ENCODE results near the gene DNHD1.

DNHD1 gene

GRCh38 chr11:6611092-6611962 is 114.2 kb downstream of the DNHD1 start:
- DNase-seq (ENCODE audit: low read depth in 2 of 2) = peak in 1 of 2 donors; percentile 12

GRCh38 chr11:6611963-6612212 is 114.8 kb downstream of the DNHD1 start:
- DNase-seq (ENCODE audit: low read depth in 2 of 2) = no peak

GRCh38 chr11:6612213-6613041 is 115.3 kb downstream of the DNHD1 start, which contains the start of gene TAF10:
Gene TAF10 (minus strand): TSS chr11:6612216. CDS start chr11:6612189, 27 bp downstream.
- DNase-seq (ENCODE audit: low read depth in 2 of 2) = peak; percentile 92

GRCh38 chr11:6613496-6613895 is 116.4 kb downstream of the DNHD1 start:
- DNase-seq (ENCODE audit: low read depth in 2 of 2) = no peak

GRCh38 chr11:6614446-6614845 is 117.4 kb downstream of the DNHD1 start:
- DNase-seq (ENCODE audit: low read depth in 2 of 2) = no peak

- DNase-seq (ENCODE audit: low read depth in 2 of 2) = no peak
These were observed 118.0 kb downstream of the DNHD1 start for GRCh38 chr11:6615046-6615445.

GRCh38 chr11:6615882-6616585 is 119.0 kb downstream of the DNHD1 start:
- no peak for DNase-seq (ENCODE audit: low read depth in 2 of 2)

GRCh38 chr11:6616596-6617250 is 119.6 kb downstream of the DNHD1 start:
- DNase-seq (ENCODE audit: low read depth in 2 of 2) = no peak

GRCh38 chr11:6617315-6617781 is 120.3 kb downstream of the DNHD1 start:
- no peak for DNase-seq (ENCODE audit: low read depth in 2 of 2)

- DNase-seq (ENCODE audit: low read depth in 2 of 2) = peak; percentile 45 to 46
These were observed 121.3 kb downstream of the DNHD1 start for GRCh38 chr11:6618117-6619003.

GRCh38 chr11:6619004-6619745 is 122.1 kb downstream of the DNHD1 start, which contains the start of gene TPP1:
Gene TPP1 (minus strand): TSS chr11:6619422. CDS start chr11:6619400, 22 bp downstream.
- DNase-seq (ENCODE audit: low read depth in 2 of 2) = peak; percentile 81 to 83

GRCh38 chr11:6620636-6621035 is 123.6 kb downstream of the DNHD1 start:
- no peak for DNase-seq (ENCODE audit: low read depth in 2 of 2)
